Activated CD4-positive, alpha-beta T cell treated with anti-CD3 and anti-CD28 coated beads for 48 hours (primary cell): ENCODE data around the gene GASK1A.
A peak's percentile ranks its signal among the peaks of the same experiment; 100 is the strongest.
"Not testable (repeated sequence)": the region's sequence is repeated elsewhere in the genome, so short reads cannot be mapped to it uniquely, and the experiment has no call there.

Source experiments
- DNase-seq: peaks from one replicate; pipeline ENCODE4 v3.0.0-alpha.2; 2020

GASK1A gene

DNA sequence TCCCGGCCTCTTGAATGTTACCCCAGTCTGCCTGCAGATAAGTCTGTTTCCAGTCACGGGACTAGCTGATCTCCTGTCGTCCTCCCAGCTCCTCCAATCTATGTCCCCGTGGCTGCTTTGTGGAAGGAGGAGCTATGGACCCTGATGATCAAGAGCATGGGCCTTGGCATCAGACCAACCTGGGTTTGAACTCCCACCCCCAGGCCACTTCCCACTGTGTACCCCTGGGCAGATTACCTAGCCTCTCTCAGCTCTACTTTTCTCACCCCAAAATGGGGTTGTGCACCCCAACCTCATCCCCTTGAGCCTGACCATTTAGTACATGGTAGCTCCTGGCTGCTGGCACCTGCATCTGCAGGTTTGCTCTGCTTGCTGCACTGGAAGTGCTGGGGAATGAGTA, 55.8 kb downstream of the GASK1A start:
- no peak for DNase-seq

DNA sequence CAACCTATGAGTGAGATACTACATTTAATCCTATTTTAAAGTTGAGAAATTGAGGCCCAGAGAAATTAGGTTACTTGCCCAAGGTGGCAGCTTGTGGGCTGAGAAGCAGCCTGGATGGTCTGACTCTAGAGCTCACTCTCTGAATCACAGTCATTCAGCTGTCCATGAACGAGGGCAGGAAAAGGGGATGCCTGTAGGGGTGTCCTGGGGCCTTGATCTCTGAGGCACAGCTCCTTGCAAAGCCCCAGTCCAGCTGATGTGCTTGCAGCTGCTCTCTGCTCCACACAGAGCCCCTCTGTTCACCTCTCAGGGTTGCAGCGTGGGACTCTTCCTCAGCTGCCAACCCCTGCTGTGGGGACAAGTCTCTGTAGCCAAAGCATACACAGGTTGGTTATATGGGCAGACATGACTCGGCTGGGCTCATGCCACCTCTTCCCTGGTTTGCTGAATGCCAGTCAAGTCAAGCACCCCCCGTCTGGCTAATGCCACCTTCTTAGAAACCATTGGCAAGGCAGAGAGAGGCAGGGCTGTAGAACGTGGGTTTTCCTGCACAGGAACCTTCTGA, 56.8 kb downstream of the GASK1A start:
- DNase-seq, result no peak

DNA sequence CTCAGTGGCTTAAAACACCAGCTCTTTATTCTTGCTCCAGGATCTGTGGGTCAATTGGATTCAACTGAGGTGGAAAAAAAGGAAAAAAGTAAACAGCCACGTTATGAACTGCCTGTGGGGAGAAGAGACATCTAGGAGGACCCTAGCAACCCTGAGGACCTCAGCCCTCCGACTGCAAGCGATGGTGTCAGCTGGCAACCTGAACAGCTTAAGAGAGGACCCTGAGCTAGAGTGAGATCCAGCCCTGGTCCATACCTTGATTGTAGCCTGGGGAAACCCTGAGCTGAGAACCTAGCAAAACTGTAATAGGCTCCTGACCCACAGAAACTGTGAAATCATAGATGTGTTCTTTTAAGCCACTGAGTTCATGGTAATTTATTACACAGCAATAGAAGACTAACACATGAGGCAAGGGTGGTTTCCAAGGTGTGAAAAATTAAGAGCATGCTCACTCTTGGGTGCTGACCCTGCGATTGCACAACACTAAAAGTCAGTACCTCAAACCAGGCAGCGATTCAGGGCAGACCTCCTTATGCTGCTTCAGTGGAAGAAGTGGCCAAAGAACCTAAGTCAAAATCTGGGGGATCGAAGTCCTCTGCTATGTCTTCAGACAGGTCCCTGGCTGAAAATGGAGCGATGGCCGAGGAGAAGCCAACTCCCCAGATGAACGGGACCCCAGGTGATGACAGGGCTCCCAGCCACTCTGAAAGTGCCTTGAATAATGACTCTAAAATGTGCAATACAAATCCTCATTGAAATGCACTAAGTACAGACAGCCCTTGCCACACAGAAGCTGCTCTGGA, 57.7 kb downstream of the GASK1A start:
- no peak for DNase-seq

DNA sequence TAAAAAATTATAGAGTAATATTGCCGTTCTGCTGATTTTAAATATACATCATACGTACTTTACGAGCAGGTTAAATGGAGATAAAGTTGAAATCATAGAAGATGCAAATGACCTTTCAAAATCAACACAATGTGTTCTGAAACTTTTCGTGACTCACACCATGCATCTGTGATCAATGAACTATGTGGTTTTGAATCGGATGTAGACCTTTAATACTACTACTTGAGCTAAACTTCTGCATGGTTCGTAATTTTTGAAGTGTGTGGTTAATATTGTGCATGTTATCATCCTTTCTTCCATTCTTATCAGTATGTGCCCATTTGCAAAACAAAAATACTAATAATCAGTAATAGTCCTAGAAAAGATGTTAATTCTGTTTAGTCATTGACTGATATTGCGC, 58.9 kb downstream of the GASK1A start:
- no peak for DNase-seq

DNA sequence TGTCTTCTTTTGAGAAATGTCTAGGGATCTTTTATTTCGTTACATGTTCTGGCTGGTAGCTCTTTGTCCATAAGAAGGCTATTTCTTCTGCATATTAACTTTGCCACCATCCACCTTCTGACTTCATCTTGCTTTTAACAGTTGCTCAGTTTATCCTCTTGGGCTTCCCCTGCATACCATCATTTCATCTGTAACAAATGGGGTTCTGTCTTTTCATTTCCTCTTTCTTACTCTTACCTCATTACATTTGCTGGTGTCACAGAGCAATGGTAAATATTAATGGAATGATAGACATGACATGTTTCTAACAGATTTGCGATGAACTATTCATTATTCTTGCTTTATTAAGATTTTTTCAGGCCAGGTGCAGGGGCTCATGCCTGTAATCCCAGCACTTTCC, 62.4 kb downstream of the GASK1A start:
- DNase-seq, result no peak

DNA sequence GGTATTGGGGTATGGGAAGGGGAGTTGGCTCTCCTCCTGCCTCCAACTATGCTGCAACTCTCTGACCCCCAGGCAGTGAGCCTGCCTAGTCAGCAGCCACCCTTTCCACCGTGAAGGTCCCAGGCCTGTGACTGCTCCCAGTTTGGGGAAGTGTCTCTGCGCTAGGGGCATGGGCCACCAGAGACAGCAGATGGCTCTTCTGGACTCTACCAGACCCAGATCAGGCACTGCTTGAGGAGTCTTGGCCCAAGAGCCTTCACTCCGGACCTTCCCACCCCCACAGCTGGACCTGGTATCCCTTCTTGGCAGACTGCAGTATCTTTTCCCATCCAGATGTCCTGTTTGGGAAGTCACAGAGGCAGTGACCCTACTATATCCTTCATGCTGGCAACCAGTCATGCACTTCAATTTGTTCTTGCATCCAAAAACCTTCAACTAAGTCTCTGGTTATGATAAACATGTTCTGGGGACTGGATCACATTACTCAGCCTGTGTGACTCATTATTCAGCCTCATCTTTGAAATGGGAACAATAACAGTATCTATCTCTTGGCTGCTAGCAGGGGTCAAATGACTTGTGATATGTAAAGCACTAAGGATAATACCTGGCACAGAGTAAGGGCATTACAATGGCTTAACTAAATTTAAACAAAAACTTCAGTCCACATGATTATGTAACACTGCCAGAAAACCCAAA, 64.1 kb downstream of the GASK1A start:
- no peak for DNase-seq

DNA sequence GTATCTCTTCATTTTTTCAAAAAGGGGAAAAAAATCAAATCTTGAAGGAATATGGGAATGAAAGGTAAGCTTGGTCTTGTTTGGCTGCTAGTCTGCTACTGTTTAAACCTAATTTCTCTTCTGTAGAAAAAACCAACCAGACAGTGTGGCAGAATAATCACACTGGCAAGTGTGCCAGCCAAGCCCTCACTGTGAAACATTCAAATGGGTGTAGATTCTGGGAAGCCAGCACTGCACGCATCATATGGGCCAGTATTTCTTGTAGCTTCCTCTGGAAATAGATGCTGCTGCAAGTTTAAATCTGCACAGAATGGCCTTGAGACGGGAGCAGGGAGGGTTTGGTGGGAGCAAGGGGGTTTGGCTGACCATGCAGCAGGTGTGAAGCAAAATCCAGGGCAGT, 64.7 kb downstream of the GASK1A start:
- DNase-seq, result no peak

- not testable (repeated sequence) for DNase-seq
Observed at GRCh38 chr3:43045079-43045478, 66.0 kb downstream of the GASK1A start.

DNA sequence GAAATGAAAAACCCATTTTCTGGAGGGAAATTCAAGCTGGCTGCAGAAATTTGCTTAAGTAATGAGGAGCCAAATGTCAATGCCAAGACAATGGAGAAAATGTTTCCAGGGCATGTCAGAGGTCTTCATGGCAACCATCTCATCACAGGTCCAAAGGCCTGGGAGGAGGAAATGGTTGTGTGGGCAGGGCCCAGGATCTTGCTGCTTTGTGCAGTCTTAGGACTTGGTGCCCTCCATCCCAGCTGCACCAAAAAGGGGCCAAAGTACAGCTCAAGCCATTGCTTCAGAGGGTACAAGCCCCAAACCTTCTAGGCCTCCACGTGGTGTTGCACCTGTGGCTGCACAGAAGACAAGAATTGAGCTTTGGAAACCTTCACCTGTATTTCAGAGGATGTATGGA, 67.5 kb downstream of the GASK1A start:
- no peak for DNase-seq

GRCh38 chr3:43048470-43048869, 69.4 kb downstream of the GASK1A start:
- no peak for DNase-seq

GRCh38 chr3:43053291-43053690, 74.2 kb downstream of the GASK1A start:
- DNase-seq, result no peak

GRCh38 chr3:43054754-43055153, 75.6 kb downstream of the GASK1A start:
- no peak for DNase-seq

- DNase-seq, result no peak
Observed at GRCh38 chr3:43055393-43055792, 76.3 kb downstream of the GASK1A start.

- no peak for DNase-seq
Observed at GRCh38 chr3:43055806-43056770, 77.0 kb downstream of the GASK1A start.

GRCh38 chr3:43059456-43059855, 80.3 kb downstream of the GASK1A start:
- DNase-seq, result no peak

DNA sequence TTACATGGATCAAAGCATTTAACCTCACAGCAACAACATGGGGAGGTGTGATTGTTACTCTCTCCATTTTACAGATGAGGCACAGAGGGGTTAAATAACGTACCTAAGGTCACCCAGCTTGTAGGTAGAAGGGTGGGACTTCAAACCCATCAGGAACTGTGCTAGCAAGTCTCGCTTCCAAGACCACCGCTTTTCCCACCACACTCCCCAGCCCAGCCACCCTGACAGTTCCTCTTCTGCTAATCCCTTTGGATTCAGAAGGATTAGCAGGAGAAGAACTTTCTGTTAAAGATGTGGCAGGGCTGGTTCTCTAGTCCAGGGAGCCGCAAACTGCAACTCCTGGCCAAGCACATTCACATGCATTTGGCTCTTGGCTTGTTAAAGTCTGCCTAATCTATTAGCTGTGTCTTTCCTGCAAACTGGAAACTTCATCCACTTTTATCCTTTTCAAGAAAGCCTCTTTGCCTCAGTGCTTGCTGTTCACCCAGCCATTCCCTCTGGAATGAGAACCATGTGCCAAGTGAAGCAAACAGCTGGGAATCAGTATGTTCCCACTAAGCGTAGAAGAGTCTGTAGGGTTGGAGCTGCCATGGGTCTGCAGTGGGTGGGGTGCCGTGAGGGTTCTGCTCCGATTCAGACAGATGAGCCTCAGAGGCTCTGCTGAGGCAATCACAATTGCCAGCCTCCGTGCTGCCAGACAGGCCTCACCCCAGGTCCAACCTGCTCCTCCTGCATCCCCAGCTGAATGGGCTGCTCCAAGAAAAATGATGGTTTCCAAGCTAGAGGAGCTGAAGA, 82.2 kb downstream of the GASK1A start:
- DNase-seq, result no peak

DNA sequence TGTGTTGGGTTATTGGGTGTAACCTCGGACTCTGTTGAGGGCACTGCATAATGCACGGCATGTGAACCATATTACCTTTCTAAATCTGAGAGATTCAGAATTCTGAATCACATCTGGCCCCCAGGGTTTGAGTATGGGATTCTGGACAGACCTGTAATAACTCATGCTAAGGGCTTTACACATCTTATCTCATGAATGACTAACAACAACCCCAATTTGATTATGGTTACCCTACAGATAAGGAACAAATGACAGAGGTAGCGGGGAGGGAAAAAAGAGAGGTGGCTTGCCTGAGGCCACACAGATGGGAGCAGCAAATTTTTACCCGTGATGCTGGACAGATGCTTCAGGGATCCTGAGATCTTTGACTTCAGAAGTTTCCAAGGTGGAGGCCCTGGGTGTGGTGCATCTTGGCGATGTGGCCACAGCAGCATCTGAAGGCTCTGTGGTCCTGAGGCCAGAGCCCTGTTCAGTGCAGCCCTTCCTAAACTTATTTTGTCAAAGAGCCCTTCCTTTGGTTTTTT, 83.0 kb downstream of the GASK1A start:
- DNase-seq, result no peak

GRCh38 chr3:43062564-43063040, 83.5 kb downstream of the GASK1A start:
- no peak for DNase-seq

- DNase-seq, result no peak
Observed at GRCh38 chr3:43063114-43063513, 84.0 kb downstream of the GASK1A start.

- DNase-seq, result not testable (repeated sequence)
Observed at GRCh38 chr3:43070670-43071069, 91.6 kb downstream of the GASK1A start.

DNA sequence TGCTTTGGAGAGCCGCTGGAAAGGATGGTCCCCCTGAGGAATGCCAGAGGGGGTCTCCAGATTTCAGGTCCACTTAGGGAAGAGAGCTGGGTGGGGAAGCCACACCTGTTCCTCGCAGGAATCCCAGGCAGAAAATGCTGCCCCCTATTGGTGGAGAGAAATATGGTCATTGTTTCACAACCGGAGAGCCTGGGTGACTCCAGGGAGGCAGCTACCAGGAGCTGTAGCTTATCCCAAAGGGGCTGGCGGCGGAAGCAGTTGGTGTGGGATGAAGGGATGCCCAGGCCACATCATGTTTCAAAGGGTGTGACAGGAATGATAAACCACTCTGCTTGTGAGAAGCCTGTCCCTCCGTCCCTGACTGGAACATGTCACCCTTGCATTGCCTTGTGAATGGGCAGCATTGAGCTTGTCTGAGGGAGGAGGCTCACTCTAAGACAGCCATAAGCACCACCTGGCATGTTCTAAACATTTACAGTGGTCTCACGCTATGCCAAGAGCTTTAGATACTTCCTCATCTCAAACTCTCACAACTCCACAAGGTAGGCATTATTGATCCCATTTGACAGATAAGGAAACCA, 92.3 kb downstream of the GASK1A start:
- peak; percentile 40 for DNase-seq
